ENCODE results near the gene CDRT15L2.
"Not testable (repeated sequence)": the region's sequence is repeated elsewhere in the genome, so short reads cannot be mapped to it uniquely, and the experiment has no call there.

CDRT15L2 gene

DNA sequence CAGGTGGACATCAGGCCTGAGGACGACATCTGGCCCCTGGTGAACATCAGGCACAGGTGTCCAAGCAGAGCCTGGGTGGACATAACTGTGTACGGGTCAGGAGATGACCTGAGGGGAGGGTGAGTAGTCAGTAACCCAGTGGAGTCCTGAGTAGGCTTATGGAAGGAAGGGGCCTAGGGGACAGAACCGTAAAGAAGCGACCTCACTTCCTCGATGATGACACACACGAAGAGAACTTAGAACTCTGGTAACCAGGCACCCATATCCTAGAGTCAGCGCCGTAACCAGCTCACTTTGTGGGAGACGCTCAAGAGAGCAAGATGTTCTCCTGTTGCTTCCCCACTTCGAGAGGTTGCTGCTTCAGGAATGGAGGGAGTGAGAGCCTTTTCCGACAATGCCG lies at the start of gene CDRT15L2:
CDRT15L2 (plus strand) TSS at position 301 of the 400 bp plus-strand sequence; CDS start at position 321, 20 bp downstream.
- not testable (repeated sequence) for DNase-seq (ENCODE audit: low read depth); H3K27me3 ChIP-seq (replicated peaks; ENCODE audit: control insufficient read depth, insufficient read depth, low read length); H3K4me1 ChIP-seq (ENCODE audit: control insufficient read depth, insufficient read depth, low read length); H3K4me3 ChIP-seq (ENCODE audit: low read length); H3K9me3 ChIP-seq (ENCODE audit: control insufficient read depth, low read length); H3K9ac ChIP-seq (ENCODE audit: low read length); H3K36me3 ChIP-seq (ENCODE audit: control insufficient read depth, insufficient read depth, low read length, severe bottlenecking)

DNA sequence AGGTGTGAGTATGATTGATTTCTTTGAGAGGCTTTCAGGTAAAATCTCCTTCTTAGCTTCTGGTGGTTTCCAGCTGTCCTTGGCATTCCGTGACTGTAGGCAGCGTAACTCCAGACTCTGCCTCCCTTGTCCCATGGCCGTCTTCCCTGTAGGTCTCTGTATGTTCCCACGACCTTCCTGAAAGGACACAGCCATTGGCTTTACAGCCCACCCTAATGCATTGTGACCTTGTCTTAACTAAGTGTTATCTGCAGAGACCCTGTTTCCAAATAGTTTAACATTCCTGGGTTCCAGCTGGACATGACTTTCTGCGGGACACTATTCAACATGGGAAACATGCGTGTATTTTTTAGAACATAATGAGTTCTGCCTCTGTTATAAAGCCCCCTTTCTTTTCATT lies 49.4 kb upstream of the CDRT15L2 start:
- H3K9me3 ChIP-seq (ENCODE audit: control insufficient read depth, low read length); H3K4me3 ChIP-seq (ENCODE audit: low read length); H3K9ac ChIP-seq (ENCODE audit: low read length); DNase-seq (ENCODE audit: low read depth); H3K4me1 ChIP-seq (ENCODE audit: control insufficient read depth, insufficient read depth, low read length); H3K27me3 ChIP-seq (replicated peaks; ENCODE audit: control insufficient read depth, insufficient read depth, low read length); H3K36me3 ChIP-seq (ENCODE audit: control insufficient read depth, insufficient read depth, low read length, severe bottlenecking): not testable (repeated sequence)

DNA sequence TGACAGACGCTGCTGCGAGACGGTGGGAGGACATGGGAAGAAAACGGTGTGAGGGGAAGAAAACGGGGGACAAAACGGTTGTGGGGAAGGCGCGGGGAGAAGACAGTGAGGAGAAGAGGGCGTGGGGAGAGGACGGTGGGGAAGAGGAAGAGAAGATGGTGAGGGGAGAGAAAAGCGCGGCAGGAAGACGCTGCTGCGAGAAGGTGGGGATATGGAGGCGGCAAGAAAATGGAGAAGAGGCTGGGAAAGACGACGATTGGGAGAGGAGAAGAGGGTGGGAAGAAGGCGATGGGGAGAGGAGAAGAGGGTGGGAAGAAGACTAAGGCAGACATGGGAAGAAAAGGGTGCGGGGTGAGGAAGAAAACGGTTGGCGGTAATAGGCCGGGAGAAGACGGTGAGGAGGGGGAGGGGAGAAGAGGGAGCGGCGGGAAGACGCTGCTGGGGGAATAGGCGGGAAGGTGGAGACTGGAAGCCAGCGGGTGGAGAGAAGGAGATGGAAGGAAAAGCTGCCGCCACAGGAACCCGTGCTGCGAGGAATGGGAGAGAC lies 46.9 kb upstream of the CDRT15L2 start:
- DNase-seq (ENCODE audit: low read depth), result peak; percentile 15
- not testable (repeated sequence) for H3K27me3 ChIP-seq (replicated peaks; ENCODE audit: control insufficient read depth, insufficient read depth, low read length); H3K9ac ChIP-seq (ENCODE audit: low read length); H3K4me1 ChIP-seq (ENCODE audit: control insufficient read depth, insufficient read depth, low read length); H3K36me3 ChIP-seq (ENCODE audit: control insufficient read depth, insufficient read depth, low read length, severe bottlenecking); H3K9me3 ChIP-seq (ENCODE audit: control insufficient read depth, low read length); H3K4me3 ChIP-seq (ENCODE audit: low read length)

DNA sequence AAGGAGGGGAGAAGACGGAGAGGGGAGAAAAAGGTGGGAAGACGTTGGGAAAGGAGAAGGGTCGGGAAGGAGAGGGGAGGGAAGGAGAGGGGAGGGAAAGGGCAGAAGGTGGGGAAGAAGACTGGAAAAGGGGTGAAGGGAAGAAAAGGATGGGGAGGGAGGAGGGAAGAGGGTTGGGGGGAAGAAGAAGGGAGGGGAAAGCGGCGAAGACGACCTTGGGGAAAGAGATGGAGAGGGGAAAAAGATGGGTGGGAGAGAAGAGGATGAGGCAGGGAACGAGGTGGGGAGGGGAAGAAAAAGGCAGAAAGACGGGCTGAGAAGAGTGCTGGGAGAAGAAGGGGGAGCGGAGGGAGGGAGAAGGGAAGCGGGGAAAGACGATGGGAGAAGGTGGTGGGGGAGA lies 46.3 kb upstream of the CDRT15L2 start:
- H3K9me3 ChIP-seq (ENCODE audit: control insufficient read depth, low read length); H3K36me3 ChIP-seq (ENCODE audit: control insufficient read depth, insufficient read depth, low read length, severe bottlenecking); DNase-seq (ENCODE audit: low read depth); H3K9ac ChIP-seq (ENCODE audit: low read length); H3K4me1 ChIP-seq (ENCODE audit: control insufficient read depth, insufficient read depth, low read length); H3K27me3 ChIP-seq (replicated peaks; ENCODE audit: control insufficient read depth, insufficient read depth, low read length): not testable (repeated sequence)
- H3K4me3 ChIP-seq (ENCODE audit: low read length), result peak overlapping the region; percentile 33

DNA sequence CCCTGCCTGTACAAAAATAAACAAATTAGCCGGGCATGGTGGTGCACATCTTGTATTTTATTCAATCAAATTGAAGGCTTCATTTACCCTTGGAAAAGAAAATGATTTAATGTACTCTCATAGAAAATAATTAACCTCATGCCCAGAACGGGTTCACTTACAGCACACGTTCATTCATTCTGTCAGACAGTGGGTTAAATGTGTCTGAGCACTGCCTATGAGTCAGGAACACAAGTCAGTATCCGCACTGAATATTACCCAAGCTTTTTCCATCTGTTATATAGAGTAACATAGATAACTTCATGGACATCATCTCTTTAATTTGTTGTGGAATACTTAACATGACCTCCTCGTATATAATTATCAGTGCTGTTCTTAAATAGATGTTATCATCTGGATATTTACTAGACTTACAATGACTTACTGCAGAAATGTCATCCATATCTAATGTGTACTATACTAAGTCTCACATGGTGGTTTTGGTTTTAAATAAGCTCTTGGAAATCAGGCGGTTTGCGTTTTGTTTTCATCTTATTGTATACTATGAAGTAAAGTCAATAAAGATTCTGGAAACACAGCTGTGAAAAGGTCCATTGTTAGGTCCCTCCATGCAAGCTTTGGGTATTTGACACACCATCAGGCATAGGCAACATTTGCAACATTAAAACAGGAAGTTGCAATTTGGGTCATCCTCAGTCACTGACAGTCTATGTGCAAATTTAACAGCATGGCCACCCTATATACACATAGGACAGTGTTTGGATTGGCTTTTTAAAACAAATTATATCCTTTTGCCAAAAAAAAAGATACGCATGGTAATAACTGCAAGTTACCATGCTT lies 44.6 kb upstream of the CDRT15L2 start:
- not testable (repeated sequence) for DNase-seq (ENCODE audit: low read depth); H3K9me3 ChIP-seq (ENCODE audit: control insufficient read depth, low read length); H3K4me3 ChIP-seq (ENCODE audit: low read length); H3K27me3 ChIP-seq (replicated peaks; ENCODE audit: control insufficient read depth, insufficient read depth, low read length); H3K9ac ChIP-seq (ENCODE audit: low read length); H3K4me1 ChIP-seq (ENCODE audit: control insufficient read depth, insufficient read depth, low read length); H3K36me3 ChIP-seq (ENCODE audit: control insufficient read depth, insufficient read depth, low read length, severe bottlenecking)

DNA sequence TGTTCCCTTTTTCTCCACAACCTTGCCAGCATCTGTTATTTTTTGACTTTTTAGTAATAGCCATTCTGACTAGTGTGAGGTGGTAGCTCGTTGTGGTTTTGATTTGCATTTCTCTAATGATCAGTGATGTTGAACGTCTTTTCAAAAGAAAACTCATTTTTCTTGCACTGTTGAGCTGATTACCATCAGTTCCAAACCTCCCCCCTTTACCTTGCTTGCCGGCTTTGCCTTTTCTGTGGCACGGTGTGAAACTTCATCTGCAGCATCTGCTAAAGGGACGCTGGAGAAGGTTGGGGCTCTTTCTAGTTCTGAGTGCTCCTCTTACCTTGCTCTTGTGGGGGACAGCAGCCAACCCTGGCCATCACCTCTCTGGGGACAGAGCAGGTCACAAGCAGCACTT lies 39.1 kb upstream of the CDRT15L2 start:
- DNase-seq (ENCODE audit: low read depth); H3K36me3 ChIP-seq (ENCODE audit: control insufficient read depth, insufficient read depth, low read length, severe bottlenecking); H3K4me3 ChIP-seq (ENCODE audit: low read length); H3K4me1 ChIP-seq (ENCODE audit: control insufficient read depth, insufficient read depth, low read length); H3K27me3 ChIP-seq (replicated peaks; ENCODE audit: control insufficient read depth, insufficient read depth, low read length); H3K9ac ChIP-seq (ENCODE audit: low read length); H3K9me3 ChIP-seq (ENCODE audit: control insufficient read depth, low read length): not testable (repeated sequence)

DNA sequence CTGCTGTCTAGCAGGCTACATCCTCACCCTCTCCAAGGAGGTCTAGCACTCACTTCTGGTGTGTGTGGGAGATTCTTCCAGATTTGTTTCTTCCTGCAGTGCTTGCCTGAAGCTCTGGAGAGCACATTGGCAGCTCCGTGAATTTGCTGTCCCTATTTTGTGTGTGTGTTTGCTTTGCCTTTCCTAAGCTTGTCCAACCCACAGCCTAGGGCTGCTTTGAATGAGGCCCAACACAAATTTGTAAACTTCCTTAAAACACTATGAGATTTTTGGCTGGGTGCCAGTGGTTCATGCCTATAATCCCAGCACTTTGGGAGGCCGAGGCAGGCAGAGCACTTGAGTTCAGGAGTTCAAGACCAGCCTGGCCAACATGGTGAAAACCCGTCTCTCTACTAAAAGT lies 38.7 kb upstream of the CDRT15L2 start:
- peak; percentile 22 for DNase-seq (ENCODE audit: low read depth)
- H3K36me3 ChIP-seq (ENCODE audit: control insufficient read depth, insufficient read depth, low read length, severe bottlenecking); H3K4me1 ChIP-seq (ENCODE audit: control insufficient read depth, insufficient read depth, low read length); H3K4me3 ChIP-seq (ENCODE audit: low read length); H3K9me3 ChIP-seq (ENCODE audit: control insufficient read depth, low read length); H3K9ac ChIP-seq (ENCODE audit: low read length); H3K27me3 ChIP-seq (replicated peaks; ENCODE audit: control insufficient read depth, insufficient read depth, low read length): not testable (repeated sequence)

DNA sequence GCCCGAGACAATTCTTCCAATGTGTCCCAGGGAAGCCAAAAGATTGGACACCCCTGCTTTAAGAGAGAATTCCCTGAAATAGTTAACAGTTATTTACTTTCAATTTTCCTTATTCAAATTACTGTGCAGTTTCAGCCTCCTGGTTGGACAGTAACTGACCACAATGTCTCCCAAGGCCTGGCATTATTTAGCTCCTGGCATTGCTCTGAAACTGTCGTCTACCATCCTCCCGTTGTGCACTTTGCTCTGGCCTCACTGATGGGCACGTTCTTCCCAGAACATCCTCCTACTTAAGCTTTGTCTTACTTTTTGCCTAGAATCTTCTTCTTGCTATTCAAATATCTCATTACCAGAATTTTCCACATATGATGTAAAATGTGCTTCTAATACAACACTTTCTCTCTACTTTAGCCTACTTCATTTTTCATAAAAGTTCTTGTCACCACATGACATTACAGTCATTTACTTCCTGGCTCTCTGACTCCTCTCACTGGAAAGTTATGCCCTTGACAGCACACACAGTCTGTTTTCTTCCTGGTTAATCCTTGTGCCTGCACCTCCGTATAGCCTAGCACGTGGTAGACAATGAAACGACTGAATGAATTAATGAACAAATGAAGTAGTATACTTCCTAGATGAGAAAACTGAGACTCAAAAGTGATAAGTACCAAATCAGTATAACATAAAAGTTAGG lies 37.5 kb upstream of the CDRT15L2 start:
- H3K9ac ChIP-seq (ENCODE audit: low read length); H3K9me3 ChIP-seq (ENCODE audit: control insufficient read depth, low read length); H3K36me3 ChIP-seq (ENCODE audit: control insufficient read depth, insufficient read depth, low read length, severe bottlenecking); H3K27me3 ChIP-seq (replicated peaks; ENCODE audit: control insufficient read depth, insufficient read depth, low read length); H3K4me1 ChIP-seq (ENCODE audit: control insufficient read depth, insufficient read depth, low read length); H3K4me3 ChIP-seq (ENCODE audit: low read length): not testable (repeated sequence)
- DNase-seq (ENCODE audit: low read depth), result peak; percentile 14

DNA sequence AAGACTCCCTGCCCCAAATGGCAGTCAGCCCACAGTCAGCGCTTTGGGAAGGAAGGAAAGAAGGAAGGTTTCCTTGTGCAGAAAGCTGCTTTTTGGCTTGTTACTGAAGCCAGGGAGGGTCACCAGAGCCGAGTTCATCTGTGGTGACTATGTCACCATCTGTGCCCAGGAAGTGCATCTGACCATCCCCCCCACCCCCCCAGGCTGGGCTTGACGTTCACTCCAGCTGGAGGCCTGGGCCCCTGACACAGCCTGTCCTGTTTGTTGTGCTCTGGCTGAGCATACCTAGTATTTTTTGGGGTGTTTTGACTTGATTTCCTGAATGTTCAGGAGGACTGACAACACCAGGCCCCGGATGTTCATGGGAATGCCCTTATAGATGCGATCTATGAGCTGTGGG lies 31.6 kb upstream of the CDRT15L2 start:
- not testable (repeated sequence) for H3K9ac ChIP-seq (ENCODE audit: low read length); H3K9me3 ChIP-seq (ENCODE audit: control insufficient read depth, low read length); H3K27me3 ChIP-seq (replicated peaks; ENCODE audit: control insufficient read depth, insufficient read depth, low read length); DNase-seq (ENCODE audit: low read depth); H3K4me3 ChIP-seq (ENCODE audit: low read length); H3K36me3 ChIP-seq (ENCODE audit: control insufficient read depth, insufficient read depth, low read length, severe bottlenecking); H3K4me1 ChIP-seq (ENCODE audit: control insufficient read depth, insufficient read depth, low read length)

DNA sequence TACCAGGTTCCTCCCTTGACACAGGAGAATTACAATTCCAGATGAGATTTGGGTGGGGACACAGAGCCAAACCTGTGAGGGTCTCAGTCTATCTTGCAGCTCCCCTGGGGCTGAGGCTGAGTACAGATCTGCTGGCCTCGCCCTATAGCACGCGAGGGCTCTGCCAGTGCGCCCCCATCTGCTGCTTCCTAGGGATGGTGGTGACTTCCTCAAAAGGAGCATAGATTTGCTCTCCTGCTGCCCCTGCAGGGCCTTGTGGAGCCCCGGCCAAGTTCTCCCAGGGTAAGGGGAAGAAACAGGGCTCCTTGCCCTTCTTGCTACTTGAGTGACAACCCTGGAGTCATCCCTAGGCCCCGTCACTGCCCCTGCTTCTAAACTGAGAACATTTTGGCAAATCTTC lies 26.6 kb upstream of the CDRT15L2 start:
- not testable (repeated sequence) for H3K9ac ChIP-seq (ENCODE audit: low read length); H3K27me3 ChIP-seq (replicated peaks; ENCODE audit: control insufficient read depth, insufficient read depth, low read length); DNase-seq (ENCODE audit: low read depth); H3K4me1 ChIP-seq (ENCODE audit: control insufficient read depth, insufficient read depth, low read length); H3K9me3 ChIP-seq (ENCODE audit: control insufficient read depth, low read length); H3K4me3 ChIP-seq (ENCODE audit: low read length); H3K36me3 ChIP-seq (ENCODE audit: control insufficient read depth, insufficient read depth, low read length, severe bottlenecking)

DNA sequence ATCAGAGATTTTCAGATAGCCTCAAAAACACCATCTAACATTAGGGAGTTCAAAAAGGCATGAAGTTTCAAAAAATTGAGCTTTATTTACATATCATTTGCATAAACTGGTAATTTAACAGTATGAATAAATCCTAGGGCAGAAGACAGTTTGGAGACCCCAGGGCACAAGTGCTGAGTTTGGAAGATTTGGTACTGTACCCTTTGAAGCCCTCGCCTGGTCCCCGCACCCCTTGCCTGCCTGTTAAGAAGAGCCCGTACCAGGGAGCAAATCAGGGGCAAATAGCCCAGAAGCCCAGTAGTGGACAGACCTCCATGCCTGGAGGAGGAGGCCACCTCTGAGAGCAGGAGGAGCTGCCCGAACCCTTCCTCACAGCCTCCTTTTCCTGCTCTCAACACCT lies 24.8 kb upstream of the CDRT15L2 start:
- H3K27me3 ChIP-seq (replicated peaks; ENCODE audit: control insufficient read depth, insufficient read depth, low read length); H3K4me1 ChIP-seq (ENCODE audit: control insufficient read depth, insufficient read depth, low read length); H3K9me3 ChIP-seq (ENCODE audit: control insufficient read depth, low read length); H3K9ac ChIP-seq (ENCODE audit: low read length); H3K36me3 ChIP-seq (ENCODE audit: control insufficient read depth, insufficient read depth, low read length, severe bottlenecking); H3K4me3 ChIP-seq (ENCODE audit: low read length); DNase-seq (ENCODE audit: low read depth): not testable (repeated sequence)
